NCI-H1694 (cell line): ENCODE results near the gene TMEM45B.
"Not testable (repeated sequence)": the region's sequence is repeated elsewhere in the genome, so short reads cannot be mapped to it uniquely, and the experiment has no call there.

ENCODE experiments used
- DNase-seq: peaks from one replicate; lab custom pipeline; 2025; lab: John Stamatoyannopoulos, UW

The TMEM45B gene

DNA sequence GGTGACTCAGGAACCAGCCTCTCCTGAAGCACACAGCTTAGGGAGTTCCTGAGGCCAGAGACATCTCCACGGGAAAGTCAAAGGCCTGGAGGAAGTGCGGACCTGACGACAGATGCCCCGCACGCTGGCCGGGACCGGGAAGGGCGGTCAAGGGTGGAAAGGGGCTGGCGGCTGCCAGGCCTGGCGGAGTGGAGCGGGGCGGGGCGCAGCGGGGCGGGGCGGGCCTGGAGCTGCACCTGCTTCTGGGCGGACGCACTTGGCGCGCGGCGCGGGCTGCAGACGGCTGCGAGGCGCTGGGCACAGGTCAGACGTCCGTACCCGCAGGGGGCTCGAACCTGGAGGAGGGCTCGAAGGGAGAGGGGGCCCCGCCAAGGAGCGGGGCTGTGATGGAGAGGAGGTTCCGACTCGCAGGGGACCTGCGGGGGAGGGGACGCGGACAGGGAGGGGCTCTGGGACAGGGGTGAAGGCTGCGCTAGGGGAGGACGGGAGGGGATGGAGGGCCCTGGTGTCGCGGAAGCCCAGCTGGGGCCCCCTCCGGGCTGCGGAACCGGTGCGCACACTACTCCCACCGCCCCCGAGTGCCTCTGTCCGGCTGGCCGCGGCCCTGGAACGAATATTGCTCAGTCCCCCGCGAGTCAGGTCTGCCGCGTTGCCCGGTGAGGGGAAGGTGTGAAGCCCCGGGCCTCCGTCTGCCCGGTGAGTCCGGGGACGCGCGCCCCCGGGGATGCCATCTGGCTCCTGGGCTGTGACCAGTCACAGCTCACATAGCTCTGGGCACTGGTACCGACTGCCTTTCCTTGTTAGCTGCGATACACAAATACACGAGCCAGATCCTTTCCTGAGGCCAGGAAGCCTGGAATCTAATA lies at the start of gene TMEM45B:
TSS of gene TMEM45B (plus strand) at position 253 of the 866 bp plus-strand sequence. CDS start 36,635 bp downstream, outside the sequence.
- DNase-seq: no peak

DNA sequence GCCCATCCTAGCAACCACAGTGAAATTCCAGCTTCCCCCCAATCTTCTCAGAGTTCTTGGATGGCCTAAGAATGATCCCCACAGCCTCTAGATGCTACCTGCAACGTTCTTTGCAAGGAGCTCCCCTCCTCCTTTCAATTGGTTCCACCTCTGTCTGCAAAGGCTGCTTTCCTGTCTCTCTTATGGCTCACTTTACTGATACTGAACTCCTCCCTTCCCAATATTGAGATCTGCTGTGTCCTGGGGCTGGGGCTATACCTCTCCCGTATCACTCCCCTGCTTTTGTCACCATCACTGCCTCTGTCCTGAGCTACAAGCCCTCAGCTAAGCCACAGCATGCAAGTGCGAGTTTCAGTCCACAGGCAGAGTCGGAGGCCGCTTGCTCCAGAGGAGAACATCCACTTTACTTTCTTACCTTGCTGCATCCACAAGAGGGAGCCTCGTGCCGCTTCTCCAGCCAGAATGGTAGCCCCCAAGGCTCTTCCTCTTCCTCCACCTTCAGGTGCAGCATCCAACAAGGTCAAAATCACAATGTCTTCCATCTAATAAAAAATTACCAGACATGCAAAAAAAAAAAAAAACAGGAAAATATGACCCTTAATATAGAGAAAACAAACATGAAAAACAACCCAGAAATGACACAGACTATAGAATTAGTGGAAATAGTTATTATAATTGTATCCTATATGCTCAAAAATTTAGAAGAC lies 48.6 kb upstream of the TMEM45B start:
- DNase-seq: no peak

DNA sequence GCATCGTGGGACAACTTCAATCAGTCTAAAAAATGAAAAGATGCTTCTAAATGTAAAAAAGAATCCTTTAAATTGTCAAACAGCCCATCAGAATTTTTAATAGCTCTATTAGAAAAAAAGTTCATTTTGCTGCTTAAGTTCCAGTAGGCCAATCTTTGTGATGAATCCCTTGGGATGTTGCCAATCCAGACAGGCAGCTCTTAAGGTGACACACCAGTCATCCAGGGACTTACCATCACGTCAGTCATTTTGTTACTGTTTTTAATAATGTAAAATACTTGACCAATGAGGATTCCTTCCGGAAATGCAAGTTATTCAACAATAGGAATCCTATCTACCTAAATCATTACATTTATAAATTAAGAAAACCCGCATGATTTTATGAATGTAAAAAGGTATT lies 47.8 kb upstream of the TMEM45B start:
- DNase-seq: no peak

DNA sequence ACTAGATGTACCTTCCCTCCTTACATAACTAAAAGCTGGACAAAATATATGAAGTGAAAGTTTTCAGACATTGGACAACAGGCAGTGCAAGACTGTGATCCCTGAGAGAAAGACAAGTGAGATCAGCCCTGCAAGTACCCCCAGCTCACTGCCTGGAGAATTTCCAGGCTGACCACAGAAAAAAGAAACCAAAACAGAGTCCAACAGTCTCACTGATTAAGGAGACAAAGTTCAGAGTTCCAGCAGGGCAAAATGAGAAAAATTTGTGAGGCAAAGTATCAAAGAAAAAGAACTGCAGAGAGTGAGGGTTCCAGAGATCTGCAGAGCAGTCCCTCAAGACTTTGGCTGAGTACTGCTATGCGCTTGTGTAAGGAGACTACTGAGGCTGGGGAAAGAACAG lies 47.3 kb upstream of the TMEM45B start:
- no peak for DNase-seq

DNA sequence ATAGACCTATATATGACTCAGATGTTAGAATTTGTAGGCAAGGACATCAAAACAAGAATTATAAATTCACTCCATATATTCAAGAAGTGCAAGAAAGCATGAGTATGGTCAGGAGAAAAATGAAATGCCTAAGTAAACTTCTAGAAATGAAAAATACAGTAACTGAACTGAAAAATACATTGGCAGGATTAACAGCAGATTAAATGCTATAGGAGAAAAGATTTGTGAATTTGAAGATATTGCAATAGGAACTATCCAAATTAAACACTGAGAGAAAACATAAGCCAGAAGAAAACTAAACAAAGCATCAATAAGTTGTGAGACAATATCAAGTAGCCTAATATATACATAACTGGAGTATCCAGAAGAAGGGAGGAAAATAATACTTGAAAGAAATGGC lies 46.6 kb upstream of the TMEM45B start:
- no peak for DNase-seq

DNA sequence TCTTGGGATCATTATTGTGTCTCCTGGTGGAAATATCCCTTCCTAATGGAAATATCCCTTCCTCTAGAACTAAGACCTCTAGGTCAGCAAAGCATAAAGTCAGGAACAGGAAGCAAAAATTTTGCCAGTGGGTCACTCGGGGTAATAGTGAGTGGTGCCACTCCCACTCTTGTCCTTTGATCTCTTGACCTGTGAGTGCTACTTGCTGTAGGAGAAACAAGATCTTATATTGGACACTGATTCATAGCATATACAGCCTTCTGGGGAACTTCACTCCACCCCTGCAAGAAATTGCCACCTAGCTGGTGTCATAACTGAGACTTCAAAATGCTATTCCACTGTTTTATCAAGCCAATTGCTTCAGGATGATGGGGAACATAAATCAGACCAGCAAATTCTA lies 44.7 kb upstream of the TMEM45B start:
- DNase-seq: no peak

DNA sequence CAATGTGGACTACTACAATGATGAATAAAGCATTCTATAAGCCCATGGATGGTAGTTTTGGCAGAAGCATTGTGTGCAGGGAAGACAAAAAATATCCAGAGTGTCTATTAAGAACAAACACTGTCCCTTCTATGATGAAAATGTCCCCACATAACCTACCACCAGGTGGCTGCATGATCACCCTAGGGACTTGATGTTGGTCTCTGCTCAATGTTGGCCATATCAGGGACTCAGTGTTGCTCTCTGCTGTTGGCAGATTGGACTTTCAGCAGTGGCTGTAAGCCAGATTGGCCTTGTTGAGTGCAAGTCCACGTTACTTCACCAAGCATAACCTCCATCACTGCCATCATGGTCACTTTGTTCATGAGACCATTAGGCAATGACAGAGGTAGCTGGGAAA lies 44.2 kb upstream of the TMEM45B start:
- DNase-seq: not testable (repeated sequence)

DNA sequence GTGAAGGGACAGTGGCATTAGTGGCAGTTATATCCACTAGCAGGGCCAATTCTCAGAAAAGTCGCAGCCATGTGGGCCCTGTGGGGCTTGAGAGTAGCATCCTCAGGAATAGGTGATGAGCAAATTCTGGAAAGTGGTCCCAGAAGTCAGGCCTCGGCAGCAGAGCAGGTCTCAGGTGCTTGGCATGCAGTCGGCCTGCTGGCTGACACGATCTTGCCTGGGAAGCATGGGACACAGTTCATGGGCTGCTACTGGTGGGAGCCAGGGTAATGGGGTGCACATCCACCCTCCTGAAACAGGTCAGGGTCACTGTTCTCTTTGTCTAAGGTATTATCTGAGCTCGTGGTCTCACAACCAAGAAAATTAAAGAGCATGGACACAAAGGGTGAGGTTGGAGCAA lies 36.8 kb upstream of the TMEM45B start:
- DNase-seq: no peak

DNA sequence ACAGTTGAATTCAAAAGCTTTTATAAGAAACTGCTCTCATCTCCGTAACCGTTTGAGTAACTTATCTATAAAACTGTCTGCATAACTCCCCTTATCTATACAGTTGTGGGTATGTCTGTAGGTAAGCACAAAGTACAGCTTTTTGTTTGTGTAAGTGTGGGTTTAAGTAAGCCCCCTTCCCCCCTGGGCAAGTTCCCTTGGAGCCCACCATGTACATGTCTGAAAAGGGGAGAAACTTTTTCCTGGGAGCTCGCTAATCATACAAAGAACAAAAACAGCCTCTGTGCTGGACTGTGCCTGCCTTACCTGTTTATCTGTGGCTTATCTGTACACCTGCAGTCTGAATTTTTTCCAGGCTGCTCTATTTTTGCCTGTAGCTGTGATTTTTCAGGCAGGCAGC lies 36.3 kb upstream of the TMEM45B start:
- no peak for DNase-seq

DNA sequence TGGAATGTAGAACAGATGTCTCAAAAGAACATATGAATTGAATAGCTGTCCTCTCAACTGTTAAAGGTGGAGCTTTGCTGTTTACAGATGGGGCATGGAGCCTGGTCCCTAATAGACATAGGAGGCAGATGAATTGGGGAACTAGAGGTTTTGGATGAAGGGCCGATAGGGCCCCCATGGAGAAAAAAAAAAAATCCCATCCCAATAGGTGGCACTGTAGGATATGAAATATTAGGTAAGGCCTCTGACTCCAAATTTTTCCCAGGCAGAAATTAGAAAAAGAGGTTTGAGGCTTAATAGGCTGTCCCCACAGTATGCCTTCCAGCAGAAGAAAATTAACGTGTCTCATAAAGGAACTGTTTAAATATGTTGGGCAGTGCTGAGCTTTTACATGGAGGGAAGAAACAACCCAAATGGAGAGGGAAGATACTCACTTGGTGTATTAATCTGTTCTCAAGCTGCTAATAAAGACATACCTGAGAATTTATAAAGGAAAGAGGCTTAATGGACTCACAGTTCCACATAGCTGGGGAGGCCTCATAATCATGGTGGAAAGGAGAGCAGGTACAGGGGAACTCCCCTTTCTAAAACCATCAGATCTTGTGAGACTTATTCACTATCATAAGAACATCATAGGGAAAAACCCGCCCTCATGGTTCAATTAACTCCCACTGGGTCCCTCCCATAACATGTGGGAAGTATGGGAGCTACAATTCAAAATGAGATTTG lies 30.1 kb upstream of the TMEM45B start:
- no peak for DNase-seq

DNA sequence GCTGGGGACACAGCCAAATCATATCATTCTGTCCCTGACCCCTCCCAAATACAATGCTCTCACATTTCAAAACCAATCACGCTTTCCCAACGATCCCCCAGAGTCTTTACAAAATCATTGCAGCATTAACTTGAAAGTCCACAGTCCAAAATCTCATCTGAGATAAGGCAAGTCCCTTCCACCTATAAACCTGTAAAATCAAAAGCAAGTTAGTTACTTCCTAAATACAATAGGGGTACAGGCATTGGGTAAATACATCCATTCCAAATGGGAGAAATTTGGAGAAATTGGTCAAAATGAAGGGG lies 29.6 kb upstream of the TMEM45B start:
- DNase-seq: not testable (repeated sequence)

DNA sequence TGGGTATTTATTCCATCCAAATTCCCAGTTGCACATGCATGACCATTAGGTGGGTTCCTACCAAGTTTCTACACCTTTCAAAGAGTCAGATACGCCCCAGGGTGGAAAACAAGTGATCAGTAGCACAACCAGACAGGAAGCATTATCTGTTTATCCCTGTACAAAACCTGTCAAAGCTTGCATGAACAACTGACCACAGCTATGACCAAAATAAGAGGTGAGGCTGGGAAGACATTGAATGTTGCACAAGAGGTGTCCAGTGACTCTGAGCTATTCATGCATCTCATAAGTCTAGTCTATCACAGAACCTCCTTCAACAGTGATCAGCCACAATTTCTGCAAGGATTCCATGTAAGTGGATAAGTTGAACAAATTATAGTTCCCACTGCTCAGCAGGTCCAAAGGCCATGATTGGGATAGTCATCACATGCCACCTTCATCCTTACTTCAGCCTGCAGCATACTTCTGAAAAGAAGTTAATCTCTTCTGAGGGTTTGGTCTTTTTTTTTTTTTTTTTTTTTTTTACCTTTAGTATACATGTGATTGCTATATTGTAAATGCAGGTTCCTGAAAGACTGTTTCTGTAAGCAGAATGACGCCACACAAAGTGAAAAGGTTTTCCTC lies 28.0 kb upstream of the TMEM45B start:
- no peak for DNase-seq

DNA sequence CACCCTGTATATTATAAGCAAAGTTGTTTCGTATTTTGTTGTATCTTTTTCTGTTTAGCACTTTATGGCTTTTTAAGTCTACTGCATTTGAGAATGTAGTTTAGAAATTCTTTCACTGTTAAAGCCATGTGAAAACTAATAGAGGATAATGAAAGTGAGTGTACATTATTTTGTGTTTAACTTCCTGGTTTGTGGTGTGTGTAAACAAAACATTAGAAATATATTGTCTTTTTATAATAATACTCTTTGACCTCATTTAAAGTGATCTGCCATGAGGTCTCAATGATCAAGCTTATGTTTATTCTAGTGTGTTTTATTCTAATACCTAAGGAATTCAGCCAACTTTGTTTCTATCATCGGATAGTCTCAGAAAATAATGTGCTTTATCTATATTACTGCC lies 27.4 kb upstream of the TMEM45B start:
- no peak for DNase-seq

DNA sequence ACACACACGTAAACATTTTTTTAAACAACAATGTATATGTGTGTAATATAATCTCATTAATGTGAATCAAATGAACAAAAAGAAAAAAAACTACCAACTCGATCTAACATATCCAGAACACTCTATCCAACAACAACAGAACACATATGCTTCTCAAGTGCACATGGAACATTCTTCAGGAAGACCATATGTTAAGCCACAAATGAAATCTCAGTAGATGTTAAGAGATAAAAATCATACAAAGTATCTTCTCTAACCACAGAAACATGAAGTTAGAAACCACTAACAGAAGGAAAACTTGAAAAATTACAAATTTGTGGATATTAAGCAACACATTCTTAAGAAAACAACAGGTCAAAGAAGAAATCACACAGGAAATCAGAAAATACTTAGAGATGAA lies 25.5 kb upstream of the TMEM45B start:
- no peak for DNase-seq

DNA sequence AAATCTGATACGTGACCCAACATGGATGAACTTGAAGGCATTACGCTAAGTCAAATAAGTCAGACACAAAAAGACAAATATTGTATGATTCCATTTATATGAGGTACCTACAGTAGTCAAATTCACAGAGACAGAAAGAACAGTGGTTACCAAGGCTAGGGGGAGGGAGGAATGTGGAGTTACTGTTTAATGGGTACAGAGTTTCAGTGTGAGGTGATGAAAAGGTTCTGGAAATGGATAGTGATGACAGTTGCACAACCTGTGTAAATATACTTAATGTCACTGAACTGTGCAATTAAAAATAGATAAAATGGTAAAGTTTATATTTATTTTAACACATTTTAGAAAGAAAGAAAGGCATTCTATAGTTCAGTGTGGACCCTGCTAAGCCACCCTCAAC lies 24.1 kb upstream of the TMEM45B start:
- DNase-seq: no peak

DNA sequence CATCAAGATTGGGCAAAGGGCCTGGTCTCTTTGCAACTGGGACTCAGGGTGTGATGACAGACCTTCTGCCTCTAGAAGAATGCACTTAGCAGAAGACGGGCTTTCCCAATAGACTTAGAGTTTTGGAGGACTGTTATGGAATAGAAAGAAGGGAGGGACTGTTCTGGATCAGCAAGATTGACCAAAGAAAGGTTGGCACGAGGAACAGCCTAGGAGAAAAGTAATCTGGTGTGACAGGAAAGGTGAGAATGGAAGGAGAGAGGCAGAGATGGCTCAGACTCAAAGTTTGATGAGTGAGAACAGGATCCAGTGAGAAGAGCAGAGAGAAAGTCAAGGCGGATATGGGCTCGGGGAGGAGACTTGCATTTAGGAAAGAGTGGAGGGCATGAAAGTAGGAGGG lies 23.0 kb upstream of the TMEM45B start:
- DNase-seq: no peak

DNA sequence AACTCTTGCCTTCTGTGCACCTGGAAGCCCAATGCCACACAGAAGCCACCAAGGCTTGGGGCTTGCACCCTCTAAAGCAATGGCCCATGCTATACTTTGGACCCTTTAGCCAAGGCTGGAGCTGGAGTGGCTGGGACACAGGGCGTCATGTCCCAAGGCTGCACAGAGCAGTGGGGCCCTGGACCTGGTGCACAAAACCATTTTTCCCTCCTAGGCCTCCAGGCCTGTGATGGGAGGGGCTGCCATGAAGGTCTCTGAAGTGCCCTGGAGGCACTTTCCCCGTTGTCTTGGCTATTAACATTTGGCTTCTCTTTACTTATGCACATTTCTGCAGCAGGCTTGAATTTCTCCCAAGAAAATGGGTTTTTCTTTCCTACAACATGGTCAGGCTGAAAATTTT lies 20.6 kb upstream of the TMEM45B start:
- DNase-seq: no peak

DNA sequence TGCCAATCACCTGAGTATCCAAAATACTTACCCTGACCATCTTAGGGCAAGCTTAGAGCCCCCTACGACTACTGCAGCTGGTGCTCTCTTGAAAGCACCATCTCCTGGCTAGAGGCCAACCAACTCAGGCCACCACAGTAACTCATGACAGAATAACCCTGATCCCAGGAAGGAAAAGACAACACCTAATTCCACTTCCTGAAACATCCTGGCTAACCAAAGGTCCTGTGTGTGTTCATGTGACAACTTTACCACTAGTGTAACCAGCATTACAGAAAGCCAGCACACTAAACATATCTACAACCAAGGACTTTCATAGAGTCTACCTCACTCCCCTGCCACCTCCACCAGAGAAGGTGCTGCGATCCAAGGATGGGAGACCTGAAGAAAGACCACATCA lies 17.4 kb upstream of the TMEM45B start:
- DNase-seq: no peak

DNA sequence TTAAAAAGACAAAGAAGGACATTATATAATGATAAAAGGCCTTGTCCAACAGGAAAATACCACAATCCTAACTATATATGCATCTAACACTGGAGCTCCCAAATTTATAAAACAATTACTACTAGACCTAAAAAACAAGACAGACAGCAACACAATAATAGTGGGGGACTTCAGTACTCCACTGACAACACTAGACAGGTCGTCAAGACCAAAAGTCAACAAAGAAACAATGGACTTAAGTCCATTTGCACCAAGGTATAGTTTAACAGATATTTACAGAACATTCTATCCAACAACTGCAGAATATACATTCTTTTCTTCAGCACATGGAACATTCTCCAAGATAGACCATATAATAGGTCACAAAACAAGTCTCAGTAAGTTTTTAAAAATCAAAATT lies 15.5 kb upstream of the TMEM45B start:
- DNase-seq: not testable (repeated sequence)

DNA sequence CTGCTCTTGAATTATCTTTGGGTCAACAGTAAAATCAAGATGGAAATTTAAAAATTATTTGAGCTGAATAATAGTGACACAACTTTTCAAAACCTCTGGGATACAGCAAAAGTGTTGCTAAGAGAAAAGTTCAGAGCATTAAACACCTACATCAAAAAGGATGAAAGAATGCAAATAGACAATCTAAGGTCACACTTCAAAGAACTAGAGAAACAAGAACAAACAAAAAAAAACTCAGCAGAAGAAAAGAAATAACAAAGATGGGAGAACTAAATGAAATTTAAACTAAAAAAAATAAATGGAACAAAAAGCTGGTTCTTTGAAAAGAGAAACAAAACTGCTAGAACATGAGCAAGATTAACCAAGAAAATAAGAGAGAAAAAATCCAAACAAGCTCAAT lies 15.0 kb upstream of the TMEM45B start:
- DNase-seq: no peak

DNA sequence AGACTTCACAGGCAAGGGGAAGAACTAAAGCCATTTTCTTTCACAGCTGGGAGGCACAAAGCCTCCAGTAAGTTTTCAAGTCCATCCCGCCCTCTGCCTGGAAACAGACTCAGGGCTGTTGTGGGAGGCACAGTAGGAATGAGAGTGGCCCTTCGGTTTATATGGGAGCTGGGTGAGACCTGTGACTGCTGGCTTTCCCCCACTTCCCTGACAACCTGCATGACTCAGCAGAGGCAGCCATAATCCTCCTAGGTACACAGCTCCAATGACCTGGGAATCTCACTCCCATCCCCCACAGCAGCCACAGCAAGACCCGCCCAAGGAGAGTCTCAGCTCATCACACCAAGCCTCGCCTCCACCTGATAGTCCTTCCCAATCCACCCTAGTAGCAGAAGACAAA lies 12.1 kb upstream of the TMEM45B start:
- no peak for DNase-seq

DNA sequence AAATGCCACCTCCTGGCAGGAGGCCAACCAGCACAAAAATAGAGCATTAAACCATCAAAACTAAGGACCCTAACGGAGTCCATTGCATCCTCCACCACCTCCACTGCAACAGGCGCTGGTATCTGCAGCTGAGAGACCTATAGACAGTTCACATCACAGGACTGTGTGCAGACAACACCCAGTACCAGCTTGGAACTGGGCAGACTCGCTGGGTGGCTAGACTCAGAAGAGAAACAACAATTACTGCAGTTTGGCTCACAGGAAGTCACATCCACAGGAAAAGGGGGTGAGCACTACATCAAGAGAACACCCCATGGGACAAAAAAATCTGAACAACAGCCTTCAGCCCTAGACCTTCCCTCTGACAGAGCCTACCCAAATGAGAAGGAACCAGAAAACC lies 11.6 kb upstream of the TMEM45B start:
- DNase-seq: no peak

DNA sequence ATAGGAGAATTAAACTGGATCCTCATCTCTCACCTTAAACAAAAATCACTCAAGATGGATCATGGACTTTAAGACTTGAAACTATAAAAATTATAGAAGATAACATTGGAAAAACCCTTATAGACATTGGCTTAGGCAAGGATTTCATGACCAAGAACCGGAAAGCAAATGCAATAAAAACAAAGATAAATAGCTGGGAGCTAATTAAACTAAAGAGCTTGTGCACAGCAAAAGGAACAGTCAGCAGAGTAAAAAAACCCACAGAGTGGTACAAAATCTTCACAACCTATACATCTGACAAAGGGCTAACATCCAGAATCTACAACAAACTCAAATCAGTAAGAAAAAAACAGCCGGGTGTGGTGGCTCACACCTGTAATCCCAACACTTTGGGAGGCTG lies 7.4 kb upstream of the TMEM45B start:
- DNase-seq: not testable (repeated sequence)
